Measurements from ENCODE around the gene SHOC2.

The SHOC2 gene

DNA sequence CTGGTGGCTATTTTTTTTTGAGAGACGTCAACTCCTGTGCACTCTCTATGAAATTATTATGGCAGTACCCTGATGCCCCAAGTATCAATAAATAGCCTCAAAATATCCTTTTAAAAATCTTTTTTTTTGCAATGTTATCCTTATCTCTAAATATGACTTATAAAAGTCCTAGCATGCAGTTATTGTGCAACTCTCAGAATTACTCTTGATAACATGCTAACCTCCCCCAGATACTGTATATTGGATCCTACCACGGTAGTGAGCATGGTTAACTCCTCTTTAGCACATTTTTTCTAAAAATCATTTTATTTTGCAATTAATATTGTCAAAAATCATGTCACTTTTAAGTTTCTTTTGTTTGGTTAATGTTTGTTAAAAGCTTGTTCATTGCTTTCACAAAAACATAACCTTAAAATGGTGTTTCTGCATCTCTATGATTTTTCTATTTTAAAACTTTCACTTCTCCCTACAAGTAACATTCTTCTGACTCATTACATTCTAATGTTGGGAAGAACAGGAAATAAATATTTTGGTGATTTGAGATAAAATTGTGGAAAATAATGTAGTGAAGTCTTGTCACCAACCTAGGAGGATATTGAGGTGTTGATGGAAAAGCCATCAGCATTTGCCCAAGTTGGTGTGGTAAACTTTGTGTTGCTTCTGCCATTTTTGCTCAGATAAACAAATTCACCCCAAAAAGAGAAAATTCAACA lies 115.3 kb downstream of the SHOC2 start:
- H3K27me3 ChIP-seq (ENCODE audit: low read depth, low read length), result no peaks in the 10 kb centered on the region
- peaks cover 0 to 7% of the 10 kb centered on the region in 2 donors for H3K36me3 ChIP-seq (ENCODE audit: control insufficient read depth in 1 of 2, insufficient read depth in 2 of 2, low read length in 2 of 2)
- no peaks in the 10 kb centered on the region for H3K4me1 ChIP-seq (ENCODE audit: control insufficient read depth in 1 of 2, insufficient read depth in 2 of 2, low read length in 2 of 2)
- H3K9me3 ChIP-seq (ENCODE audit: control insufficient read depth in 1 of 2, low read length in 2 of 2), result peaks cover 2 to 18% of the 10 kb centered on the region in 2 donors
- no peak overlapping the region for H3K27ac ChIP-seq (ENCODE audit: low read length)
- H3K4me3 ChIP-seq (ENCODE audit: low read depth in 1 of 2, low read length in 2 of 2), result no peak overlapping the region

DNA sequence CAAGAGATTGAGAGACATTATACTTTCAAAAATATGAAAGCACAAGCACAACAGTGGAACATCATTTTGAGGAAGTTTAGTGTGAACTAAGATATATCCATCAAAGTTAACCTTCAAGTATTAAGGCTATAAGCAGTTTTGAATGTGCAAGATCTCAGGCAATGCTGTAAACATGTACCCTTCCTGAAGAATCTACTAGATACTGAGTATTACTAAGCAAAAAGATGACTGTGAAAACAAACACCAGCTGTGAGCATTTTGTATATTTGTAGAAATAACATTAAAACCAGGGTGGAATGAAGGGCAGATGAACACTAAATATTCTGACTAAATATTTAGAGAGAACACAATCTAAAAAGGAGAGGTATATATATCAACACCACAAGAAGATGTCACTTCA lies 116.1 kb downstream of the SHOC2 start:
- Histone ChIP-seq H3K36me3 (ENCODE audit: control insufficient read depth in 1 of 2, insufficient read depth in 2 of 2, low read length in 2 of 2) (peaks cover 0 to 6% of the 10 kb centered on the region in 2 donors), H3K27me3 (ENCODE audit: low read depth, low read length) (no peaks in the 10 kb centered on the region), H3K27ac (ENCODE audit: low read length) (no peak overlapping the region), H3K4me3 (ENCODE audit: low read depth in 1 of 2, low read length in 2 of 2) (no peak overlapping the region), H3K4me1 (ENCODE audit: control insufficient read depth in 1 of 2, insufficient read depth in 2 of 2, low read length in 2 of 2) (no peaks in the 10 kb centered on the region), H3K9me3 (ENCODE audit: control insufficient read depth in 1 of 2, low read length in 2 of 2) (peaks cover 4 to 25% of the 10 kb centered on the region in 2 donors)

DNA sequence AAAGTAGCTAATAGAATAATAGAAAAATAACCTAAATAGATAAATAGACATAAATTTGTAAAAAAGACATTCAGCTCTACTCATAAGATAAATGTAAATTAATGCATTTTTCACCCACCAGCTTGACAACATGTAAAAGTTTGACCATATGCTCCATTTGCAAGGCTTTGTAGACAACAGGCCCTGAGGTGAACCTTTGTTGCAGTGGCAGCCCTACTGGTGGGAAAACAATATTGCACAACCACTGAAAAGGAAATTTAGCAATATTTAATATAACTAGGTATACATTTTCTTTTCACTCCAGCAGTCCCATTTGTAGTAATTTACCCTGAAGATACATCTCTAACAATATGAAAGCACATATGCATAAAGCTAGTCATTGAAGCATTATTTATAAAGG lies 118.5 kb downstream of the SHOC2 start:
- H3K27me3 ChIP-seq (ENCODE audit: low read depth, low read length), result no peaks in the 10 kb centered on the region

DNA sequence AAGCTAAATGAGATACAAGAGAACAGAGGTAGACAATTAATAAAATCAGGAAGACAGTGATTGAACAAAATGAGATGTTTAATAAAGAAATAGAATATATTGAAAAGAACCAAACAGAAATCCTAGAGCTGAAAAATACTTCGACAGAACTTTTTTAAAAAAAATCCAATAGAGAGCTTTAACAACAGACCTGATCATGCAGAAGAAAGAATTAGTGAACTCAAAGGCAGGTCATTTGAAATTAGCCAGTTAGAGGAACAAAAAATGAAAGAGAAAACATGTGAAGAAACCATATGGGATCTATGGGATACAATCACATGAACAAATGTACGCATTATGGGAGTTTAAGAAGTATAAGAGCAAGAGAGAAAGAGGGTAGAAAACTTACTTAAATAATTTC lies 120.1 kb downstream of the SHOC2 start:
- H3K4me3 ChIP-seq (ENCODE audit: low read depth in 1 of 2, low read length in 2 of 2), result no peak overlapping the region
- no peaks in the 10 kb centered on the region for H3K27me3 ChIP-seq (ENCODE audit: low read depth, low read length)
- H3K27ac ChIP-seq (ENCODE audit: low read length), result no peak overlapping the region
- no peaks in the 10 kb centered on the region for H3K36me3 ChIP-seq (ENCODE audit: control insufficient read depth in 1 of 2, insufficient read depth in 2 of 2, low read length in 2 of 2)
- no peaks in the 10 kb centered on the region for H3K4me1 ChIP-seq (ENCODE audit: control insufficient read depth in 1 of 2, insufficient read depth in 2 of 2, low read length in 2 of 2)
- peaks cover 4 to 22% of the 10 kb centered on the region in 2 donors for H3K9me3 ChIP-seq (ENCODE audit: control insufficient read depth in 1 of 2, low read length in 2 of 2)

More for the DNA sequence above, 118.5 kb downstream of the SHOC2 start:
- no peaks in the 10 kb centered on the region for H3K4me1 ChIP-seq (ENCODE audit: control insufficient read depth in 1 of 2, insufficient read depth in 2 of 2, low read length in 2 of 2)
- no peaks in the 10 kb centered on the region for H3K36me3 ChIP-seq (ENCODE audit: control insufficient read depth in 1 of 2, insufficient read depth in 2 of 2, low read length in 2 of 2)
- H3K9me3 ChIP-seq (ENCODE audit: control insufficient read depth in 1 of 2, low read length in 2 of 2), result peaks cover 4 to 25% of the 10 kb centered on the region in 2 donors
- H3K27ac ChIP-seq (ENCODE audit: low read length), result no peak overlapping the region
- no peak overlapping the region for H3K4me3 ChIP-seq (ENCODE audit: low read depth in 1 of 2, low read length in 2 of 2)

DNA sequence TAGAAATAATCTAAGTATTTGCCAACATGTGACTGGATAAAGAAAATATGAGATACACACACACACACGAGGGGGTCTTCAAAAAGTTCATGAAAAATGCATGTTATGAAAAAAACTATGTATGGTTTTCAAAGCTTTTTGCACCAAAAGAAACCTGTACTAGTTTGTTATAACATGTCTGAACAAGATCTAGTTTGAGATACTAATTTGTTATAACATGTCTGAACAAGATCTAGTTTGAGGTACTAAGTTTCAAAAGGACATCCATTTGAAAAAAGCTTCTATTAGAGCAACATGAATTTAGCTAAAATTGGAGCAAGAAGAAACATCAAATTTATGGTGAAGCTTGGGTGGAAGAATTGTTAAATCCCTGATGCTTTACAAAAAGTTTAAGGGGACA lies 137.6 kb downstream of the SHOC2 start:
- H3K36me3 ChIP-seq (ENCODE audit: control insufficient read depth in 1 of 2, insufficient read depth in 2 of 2, low read length in 2 of 2), result no peaks in the 10 kb centered on the region
- H3K27me3 ChIP-seq (ENCODE audit: low read depth, low read length), result no peaks in the 10 kb centered on the region
- H3K4me1 ChIP-seq (ENCODE audit: control insufficient read depth in 1 of 2, insufficient read depth in 2 of 2, low read length in 2 of 2), result no peaks in the 10 kb centered on the region
- H3K9me3 ChIP-seq (ENCODE audit: control insufficient read depth in 1 of 2, low read length in 2 of 2), result peaks cover 5 to 14% of the 10 kb centered on the region in 2 donors
- no peak overlapping the region for H3K4me3 ChIP-seq (ENCODE audit: low read depth in 1 of 2, low read length in 2 of 2)
- H3K27ac ChIP-seq (ENCODE audit: low read length), result no peak overlapping the region
